ENCODE measurements around the gene PDSS2. TPM values are rescaled to one million over a fixed set of nuclear protein-coding genes. Genes with fewer than 3 reads are reported as not detected.

The PDSS2 gene
- total and polyA plus RNA-seq, 2 of the 8 experiments (the other 6 are each of a cell fraction or from before 2014, with no cell fraction given), result 10.7 to 16.1 TPM

GRCh38 chr6:107128175-107128574, 331.2 kb downstream of the PDSS2 start:
- no peak overlapping the region for H2BK20ac ChIP-seq (ENCODE audit: low read length)
- peak overlapping the region; percentile 79; the same call in 1 of the 2 replicates for H2BK12ac ChIP-seq (ENCODE audit: low read depth, low read length)
- CTCF ChIA-PET (ENCODE audit: partially characterized antibody), result no interaction called here
- WGBS, 2 experiments (ENCODE audit: extremely low coverage in 1 of 2, insufficient coverage in 1 of 2, insufficient read length in 1 of 2, insufficient replicate concordance in 2 of 2, low coverage in 1 of 2, low lambda C conversion rate in 2 of 2, missing lambda C conversion rate in 1 of 2), result 96% methylated on average over 1 of the region's 1 CpG; no CpG with 5 or more reads in 1 of the 2 experiments
- no peak overlapping the region for H4K8ac ChIP-seq (ENCODE audit: extremely low read depth, insufficient read depth, low read length)
- no peak overlapping the region for H2BK5ac ChIP-seq (ENCODE audit: low read depth, low read length)
- no peak overlapping the region for H3K9ac ChIP-seq (replicated peaks in 1 of 4; ENCODE audit: extremely low read depth in 1 of 4, low read depth in 3 of 4, low read length in 3 of 4)
- no peaks in the 10 kb centered on the region for H3K36me3 ChIP-seq (ENCODE audit: control insufficient read depth in 2 of 4, insufficient read depth in 4 of 4, low read length in 3 of 4)
- POLR2A ChIA-PET (ENCODE audit: partially characterized antibody), result interaction anchor here (4.4 kb wide), 1 partner anchor 12 kb away, joined by 26 read pairs; the partner anchor contains the start of gene BEND3
- no peak overlapping the region for H3K56ac ChIP-seq (replicated peaks; ENCODE audit: insufficient read length, low read depth, low read length)
- H2BK120ac ChIP-seq (replicated peaks; ENCODE audit: low read depth, low read length), result no peak overlapping the region
- DNase-seq (ENCODE audit: low read depth in 1 of 2, low spot score in 2 of 2) (no peak), FAIRE-seq (no peak)
- H3K23me2 ChIP-seq (ENCODE audit: low read depth, low read length), result no peaks in the 10 kb centered on the region
- H4K91ac ChIP-seq (replicated peaks; ENCODE audit: insufficient read length, low read length), result no peak overlapping the region
- no peak overlapping the region for H3K27ac ChIP-seq (ENCODE audit: low read depth, low read length)
- no peaks in the 10 kb centered on the region for H3K9me3 ChIP-seq (ENCODE audit: insufficient read depth in 2 of 2, low read depth in 1 of 2, low read length in 1 of 2)
- H2AK5ac ChIP-seq (ENCODE audit: low read depth, low read length), result no peak overlapping the region
- no peak overlapping the region for H3K14ac ChIP-seq (ENCODE audit: insufficient read length)
- no peak overlapping the region for H2AFZ ChIP-seq (ENCODE audit: low read length)
- no peak overlapping the region for H3K4me3 ChIP-seq (ENCODE audit: extremely low read depth in 1 of 4, insufficient read depth in 2 of 4, low read depth in 3 of 4, low read length in 4 of 4)
- no peak overlapping the region for H4K5ac ChIP-seq (ENCODE audit: insufficient read length, low read depth, low read length)
- H3K79me1 ChIP-seq (ENCODE audit: low read depth, low read length), result no peaks in the 10 kb centered on the region
- peaks cover 2 to 16% (median 9%) of the 10 kb centered on the region in 4 experiments for H3K4me1 ChIP-seq (replicated peaks in 1 of 4; ENCODE audit: control insufficient read depth in 3 of 4, insufficient read depth in 4 of 4, low read length in 3 of 4)
- H4K20me1 ChIP-seq (replicated peaks in 1 of 2; ENCODE audit: control insufficient read depth in 1 of 2, insufficient read depth in 2 of 2, low read length in 2 of 2), result no peaks in the 10 kb centered on the region
- no peak overlapping the region for H3K4me2 ChIP-seq (ENCODE audit: insufficient read depth in 1 of 2, low read depth in 2 of 2, low read length in 2 of 2)
- H3K4ac ChIP-seq (replicated peaks; ENCODE audit: insufficient read length, low read depth, low read length), result no peak overlapping the region
- H3K27me3 ChIP-seq (replicated peaks in 1 of 4; ENCODE audit: control insufficient read depth in 3 of 4, extremely low read depth in 1 of 4, insufficient read depth in 3 of 4, low read length in 3 of 4), result no peaks in the 10 kb centered on the region
- H3K18ac ChIP-seq (ENCODE audit: extremely low read depth, low read length), result no peak overlapping the region
- no peak overlapping the region for H3K23ac ChIP-seq (ENCODE audit: insufficient read length)
- no peaks in the 10 kb centered on the region for H3K79me2 ChIP-seq (ENCODE audit: control insufficient read depth in 1 of 2, insufficient read depth in 2 of 2, low read length in 2 of 2)
- no peak overlapping the region for H2BK15ac ChIP-seq (ENCODE audit: low read length)
- TF ChIP-seq SIX5 (IDR thresholded peaks at IDR 0.05; ENCODE audit: low read depth, low read length), result no peak
- TF ChIP-seq USF2 (IDR thresholded peaks at IDR 0.05; ENCODE audit: low read length), result no peak
- no peak for TF ChIP-seq TCF12 (IDR thresholded peaks at IDR 0.05; ENCODE audit: low read depth, low read length)
- no peak for TF ChIP-seq SIRT6 (IDR thresholded peaks at IDR 0.05; ENCODE audit: low read length)
- no peak for TF ChIP-seq MAFK (IDR thresholded peaks at IDR 0.05; ENCODE audit: low read depth, low read length)
- no peak for TF ChIP-seq RXRA (IDR thresholded peaks at IDR 0.05; ENCODE audit: insufficient read depth, low read depth, low read length)
- TF ChIP-seq EGR1 (IDR thresholded peaks at IDR 0.05; ENCODE audit: borderline replicate concordance, low read depth, low read length), result no peak
- TF ChIP-seq RFX5 (IDR thresholded peaks at IDR 0.05; ENCODE audit: borderline replicate concordance, low read depth, low read length), result no peak
- TF ChIP-seq POLR2AphosphoS5 (IDR thresholded peaks at IDR 0.05; ENCODE audit: low read depth, low read length), result no peak
- TF ChIP-seq BACH1 (IDR thresholded peaks at IDR 0.05; ENCODE audit: low read length), result no peak
- no peak for TF ChIP-seq KDM4A (IDR thresholded peaks at IDR 0.05; ENCODE audit: low read depth, low read length, severe bottlenecking)
- TF ChIP-seq NANOG (IDR thresholded peaks at IDR 0.05; ENCODE audit: insufficient read depth, low read depth, low read length, poor library complexity, severe bottlenecking), result no peak
- no peak for TF ChIP-seq SUZ12 (IDR thresholded peaks at IDR 0.05; ENCODE audit: low read length)
- no peak for TF ChIP-seq SP4 (IDR thresholded peaks at IDR 0.05; ENCODE audit: low read length)
- no peak for TF ChIP-seq ASH2L (IDR thresholded peaks at IDR 0.05; ENCODE audit: low read length)
